Vagina (tissue), 2 donors: ENCODE data around the gene UPF1. TPM values are rescaled to one million over a fixed set of nuclear protein-coding genes. Genes with fewer than 3 reads are reported as not detected.

Source experiments
- DNase-seq, 2 donors: peaks; one replicate each; pipeline ENCODE4 v3.0.0-alpha.2; 2017; ENCODE audit errors: extremely low spot score in 2 of 2
- H3K27ac ChIP-seq: fragments of 200-600 bp; sonication (generic); one replicate; pipeline ENCODE4 v1.5.1; 2019
- H3K27me3 ChIP-seq: fragments of 200-600 bp; sonication (generic); one replicate; pipeline ENCODE4 v1.5.1; 2019
- H3K36me3 ChIP-seq, 2 donors: fragments of 200-600 bp; sonication (generic); one replicate each; pipeline ENCODE4 v1.5.1; 2017 to 2019
- H3K4me1 ChIP-seq: fragments of 200-600 bp; sonication (generic); one replicate; pipeline ENCODE4 v1.5.1; 2019
- H3K4me3 ChIP-seq, 2 donors: fragments of 200-600 bp; sonication (generic); 1 replicate in 1 of 2; 2 replicates in 1 of 2; pipeline ENCODE4 v1.5.1; 2016 to 2019
- H3K9me3 ChIP-seq: fragments of 200-600 bp; sonication (generic); one replicate; pipeline ENCODE4 v1.5.1; 2019
- POLR2A ChIP-seq, 2 donors: fragments of 450-650 bp; IDR thresholded peaks; one replicate each; pipeline ENCODE4 v1.6.1; 2017; ENCODE audit warnings: antibody characterized with exemption in 2 of 2, mild to moderate bottlenecking in 2 of 2, moderate library complexity in 2 of 2
- POLR2AphosphoS5 ChIP-seq, 2 donors: sonication (generic); formaldehyde crosslinking; IDR thresholded peaks; one replicate each; pipeline ENCODE4 v1.9.0; 2017; ENCODE audit warnings: antibody characterized with exemption in 2 of 2, mild to moderate bottlenecking in 2 of 2, low read depth in 1 of 2; ENCODE audit not compliant: insufficient read depth in 1 of 2
- intact Hi-C: fragments of 100-400 bp; cut with DNase I; formaldehyde crosslinking; loops from one replicate; pipeline ENCODE4 v1.15.1; 2023
- total RNA-seq: library from RNA; depleted of rRNA; stranded (reverse); fragments of >200 nt; gene quantifications from one replicate; pipeline ENCODE4 v1.2.3, GENCODE V29; 2016
- TF ChIP-seq, protein P1 (sequence below), 3 experiments: fragments of 450-650 bp in 2 of 3; fragments of 200-600 bp in 1 of 3; sonication (generic) in 1 of 3; IDR thresholded peaks; one replicate each; pipeline ENCODE4 v1.5.1; 2017 to 2019; ENCODE audit warnings: antibody characterized with exemption in 3 of 3, mild to moderate bottlenecking in 2 of 3, moderate library complexity in 2 of 3

Gene UPF1
- total RNA-seq, 1 donor from 2014 or later = 77.8 TPM

DNA sequence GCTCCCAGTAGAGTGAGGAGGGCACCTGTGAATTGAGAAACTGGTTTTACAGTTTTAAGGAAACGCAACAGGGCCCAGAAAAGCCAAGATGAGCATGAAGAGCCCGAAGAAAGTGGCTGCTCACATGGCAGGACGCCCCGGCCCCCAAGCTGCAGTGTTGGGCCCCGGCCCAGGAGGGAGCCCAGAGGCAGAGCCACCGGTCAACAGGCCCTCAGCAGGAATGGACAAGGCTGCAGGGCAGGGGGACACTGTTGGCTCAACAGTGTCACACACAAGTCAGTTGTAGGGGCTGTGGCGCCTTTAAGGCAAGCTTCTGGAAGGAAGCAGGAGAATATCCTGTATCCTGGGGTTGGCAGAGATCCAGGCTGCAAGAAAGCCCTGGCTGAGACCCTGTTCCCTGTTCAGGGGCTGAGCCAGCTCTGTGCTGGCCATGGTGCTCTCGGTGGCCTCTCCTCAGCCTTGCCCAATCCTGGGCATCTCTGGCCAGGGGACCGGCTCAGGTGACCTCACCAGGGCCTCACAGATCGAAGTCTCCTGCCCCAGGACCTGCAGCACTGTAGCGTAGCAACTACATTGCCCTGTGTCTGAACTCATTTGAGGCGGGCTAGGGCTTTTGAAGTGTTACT, 28.0 kb downstream of the UPF1 start:
- intact Hi-C loops = no loop called here
- no peaks in the 10 kb centered on the region for H3K4me1 ChIP-seq

DNA sequence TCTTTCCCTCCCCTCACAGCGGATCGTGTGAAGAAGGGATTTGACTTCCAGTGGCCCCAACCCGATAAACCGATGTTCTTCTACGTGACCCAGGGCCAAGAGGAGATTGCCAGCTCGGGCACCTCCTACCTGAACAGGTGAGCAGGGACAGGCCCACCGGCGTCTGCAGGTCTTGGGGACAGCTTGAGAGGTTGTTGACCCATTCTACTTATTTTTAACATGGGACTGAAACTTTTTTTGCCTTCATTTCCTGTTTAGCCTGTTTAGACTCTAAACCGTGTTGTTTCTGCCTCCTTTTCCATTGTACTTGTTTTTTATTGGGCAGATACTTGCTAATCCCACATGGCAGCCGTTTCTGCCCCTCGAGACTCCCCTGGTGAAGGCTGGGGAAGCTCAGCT, 28.5 kb downstream of the UPF1 start:
- intact Hi-C loops = no loop called here
- H3K4me1 ChIP-seq = no peaks in the 10 kb centered on the region
- TF ChIP-seq POLR2A (IDR thresholded peaks at IDR 0.05) (no peak), POLR2AphosphoS5 (IDR thresholded peaks at IDR 0.05; ENCODE audit: insufficient read depth in 1 of 2, low read depth in 1 of 2) (no peak)
- TF ChIP-seq, protein P1, sequence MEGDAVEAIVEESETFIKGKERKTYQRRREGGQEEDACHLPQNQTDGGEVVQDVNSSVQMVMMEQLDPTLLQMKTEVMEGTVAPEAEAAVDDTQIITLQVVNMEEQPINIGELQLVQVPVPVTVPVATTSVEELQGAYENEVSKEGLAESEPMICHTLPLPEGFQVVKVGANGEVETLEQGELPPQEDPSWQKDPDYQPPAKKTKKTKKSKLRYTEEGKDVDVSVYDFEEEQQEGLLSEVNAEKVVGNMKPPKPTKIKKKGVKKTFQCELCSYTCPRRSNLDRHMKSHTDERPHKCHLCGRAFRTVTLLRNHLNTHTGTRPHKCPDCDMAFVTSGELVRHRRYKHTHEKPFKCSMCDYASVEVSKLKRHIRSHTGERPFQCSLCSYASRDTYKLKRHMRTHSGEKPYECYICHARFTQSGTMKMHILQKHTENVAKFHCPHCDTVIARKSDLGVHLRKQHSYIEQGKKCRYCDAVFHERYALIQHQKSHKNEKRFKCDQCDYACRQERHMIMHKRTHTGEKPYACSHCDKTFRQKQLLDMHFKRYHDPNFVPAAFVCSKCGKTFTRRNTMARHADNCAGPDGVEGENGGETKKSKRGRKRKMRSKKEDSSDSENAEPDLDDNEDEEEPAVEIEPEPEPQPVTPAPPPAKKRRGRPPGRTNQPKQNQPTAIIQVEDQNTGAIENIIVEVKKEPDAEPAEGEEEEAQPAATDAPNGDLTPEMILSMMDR (IDR thresholded peaks at IDR 0.05) = no peak
- no peak overlapping the region for H3K4me3 ChIP-seq
- no peaks in the 10 kb centered on the region for H3K9me3 ChIP-seq
- H3K27me3 ChIP-seq = no peaks in the 10 kb centered on the region
- H3K36me3 ChIP-seq = peaks cover 4 to 95% of the 10 kb centered on the region in 2 donors
- no peak for DNase-seq
- no peak overlapping the region for H3K27ac ChIP-seq

More for the DNA sequence above, 28.0 kb downstream of the UPF1 start:
- Histone ChIP-seq H3K9me3 (no peaks in the 10 kb centered on the region), H3K27ac (no peak overlapping the region), H3K4me3 (no peak overlapping the region), H3K36me3 (peaks cover 4 to 95% of the 10 kb centered on the region in 2 donors), H3K27me3 (no peaks in the 10 kb centered on the region)
- TF ChIP-seq POLR2A (IDR thresholded peaks at IDR 0.05) = no peak
- TF ChIP-seq POLR2AphosphoS5 (IDR thresholded peaks at IDR 0.05; ENCODE audit: insufficient read depth in 1 of 2, low read depth in 1 of 2) = no peak
- TF ChIP-seq, protein P1 (IDR thresholded peaks at IDR 0.05) = no peak
- no peak for DNase-seq

DNA sequence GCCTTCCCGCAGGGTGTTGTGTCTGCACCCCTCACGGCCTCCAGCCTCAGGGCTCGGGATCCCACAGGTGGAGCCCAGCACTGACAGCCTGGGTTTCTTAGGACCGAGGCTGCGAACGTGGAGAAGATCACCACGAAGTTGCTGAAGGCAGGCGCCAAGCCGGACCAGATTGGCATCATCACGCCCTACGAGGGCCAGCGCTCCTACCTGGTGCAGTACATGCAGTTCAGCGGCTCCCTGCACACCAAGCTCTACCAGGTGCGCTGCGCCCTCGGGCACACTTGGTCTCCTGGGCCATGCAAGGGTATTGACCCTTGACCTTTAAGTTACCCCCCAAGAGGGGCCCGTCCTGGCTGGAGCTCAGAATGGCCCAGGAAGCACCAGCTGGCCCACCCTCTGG, 29.0 kb downstream of the UPF1 start:
- no peak for DNase-seq
- peaks cover 4 to 95% of the 10 kb centered on the region in 2 donors for H3K36me3 ChIP-seq
- no peaks in the 10 kb centered on the region for H3K4me1 ChIP-seq
- H3K9me3 ChIP-seq = no peaks in the 10 kb centered on the region
- no peak overlapping the region for H3K27ac ChIP-seq
- no peaks in the 10 kb centered on the region for H3K27me3 ChIP-seq
- TF ChIP-seq, protein P1 (IDR thresholded peaks at IDR 0.05) = no peak
- no peak for TF ChIP-seq POLR2AphosphoS5 (IDR thresholded peaks at IDR 0.05; ENCODE audit: insufficient read depth in 1 of 2, low read depth in 1 of 2)
- TF ChIP-seq POLR2A (IDR thresholded peaks at IDR 0.05) = no peak
- no peak overlapping the region for H3K4me3 ChIP-seq
- intact Hi-C loops = no loop called here

DNA sequence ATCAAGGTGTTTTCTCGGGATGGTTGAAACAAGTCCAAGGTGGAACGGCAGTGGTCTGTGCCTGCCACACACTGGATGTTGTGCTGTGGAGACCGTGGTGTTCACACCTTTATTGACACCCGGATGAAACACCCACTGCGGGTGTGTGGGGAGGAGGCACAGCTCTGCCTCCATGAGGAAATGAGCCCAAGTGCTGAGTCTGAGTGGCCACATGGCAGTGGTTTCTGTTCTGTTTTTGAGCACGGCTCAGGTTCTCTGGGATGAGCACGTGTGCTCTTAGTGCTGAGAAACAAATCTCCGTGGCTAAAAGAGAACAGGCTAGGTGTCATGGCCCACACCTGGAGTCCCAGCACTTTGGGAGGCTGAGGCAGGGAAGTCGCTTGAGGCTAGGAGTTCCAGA, 29.5 kb downstream of the UPF1 start:
- H3K36me3 ChIP-seq = peaks cover 4 to 96% of the 10 kb centered on the region in 2 donors
- intact Hi-C loops = no loop called here
- no peak overlapping the region for H3K27ac ChIP-seq
- H3K27me3 ChIP-seq = no peaks in the 10 kb centered on the region
- no peak for TF ChIP-seq POLR2AphosphoS5 (IDR thresholded peaks at IDR 0.05; ENCODE audit: insufficient read depth in 1 of 2, low read depth in 1 of 2)
- no peaks in the 10 kb centered on the region for H3K4me1 ChIP-seq
- no peak overlapping the region for H3K4me3 ChIP-seq
- no peaks in the 10 kb centered on the region for H3K9me3 ChIP-seq
- no peak for DNase-seq

DNA sequence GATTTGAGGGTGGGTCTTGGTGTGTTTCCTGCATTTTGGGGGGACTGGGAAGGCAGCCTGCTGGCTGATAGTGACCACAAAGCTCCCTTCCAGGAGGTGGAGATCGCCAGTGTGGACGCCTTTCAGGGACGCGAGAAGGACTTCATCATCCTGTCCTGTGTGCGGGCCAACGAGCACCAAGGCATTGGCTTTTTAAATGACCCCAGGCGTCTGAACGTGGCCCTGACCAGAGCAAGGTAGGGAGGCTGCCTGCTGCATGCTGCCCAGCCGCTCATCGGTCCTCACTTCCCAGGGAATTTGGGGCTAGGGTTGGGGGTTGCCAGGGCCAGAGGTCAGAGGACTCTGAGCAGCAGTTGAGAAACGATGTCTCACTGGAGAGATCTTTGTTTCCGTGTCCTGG, 30.2 kb downstream of the UPF1 start:
- H3K27me3 ChIP-seq = no peaks in the 10 kb centered on the region
- peaks cover 4 to 93% of the 10 kb centered on the region in 2 donors for H3K36me3 ChIP-seq
- H3K9me3 ChIP-seq = no peaks in the 10 kb centered on the region
- H3K27ac ChIP-seq = no peak overlapping the region
- intact Hi-C loops = no loop called here
- no peaks in the 10 kb centered on the region for H3K4me1 ChIP-seq
- no peak overlapping the region for H3K4me3 ChIP-seq
- TF ChIP-seq, protein P1 (IDR thresholded peaks at IDR 0.05) = no peak
- no peak for TF ChIP-seq POLR2AphosphoS5 (IDR thresholded peaks at IDR 0.05; ENCODE audit: insufficient read depth in 1 of 2, low read depth in 1 of 2)
- TF ChIP-seq POLR2A (IDR thresholded peaks at IDR 0.05) = no peak
- DNase-seq = no peak
